NCI-H69 (cell line): ENCODE measurements around the gene PNCK.
"Not testable (repeated sequence)": the region's sequence is repeated elsewhere in the genome, so short reads cannot be mapped to it uniquely, and the experiment has no call there.

Experiments used
- DNase-seq: peaks from one replicate; lab custom pipeline; 2025; lab: John Stamatoyannopoulos, UW

PNCK gene

GRCh38 chrX:153685751-153686696 lies 12.4 kb upstream of the PNCK start:
- DNase-seq = no peak

GRCh38 chrX:153685156-153685536 lies 11.5 kb upstream of the PNCK start:
- no peak for DNase-seq

- DNase-seq = no peak
Measured at GRCh38 chrX:153684467-153685155, 11.0 kb upstream of the PNCK start.

- not testable (repeated sequence) for DNase-seq
Measured at GRCh38 chrX:153683486-153683885, 9.9 kb upstream of the PNCK start.

- no peak for DNase-seq
Measured at GRCh38 chrX:153681175-153681574, 7.6 kb upstream of the PNCK start.

- DNase-seq = no peak
Measured at GRCh38 chrX:153674219-153674851, 722 bp upstream of the PNCK start.

- DNase-seq = no peak
Measured at GRCh38 chrX:153672531-153673427, 834 bp downstream of the PNCK start.

GRCh38 chrX:153671589-153672530 lies 1.8 kb downstream of the PNCK start:
- no peak for DNase-seq

- DNase-seq = no peak
Measured at GRCh38 chrX:153670748-153671588, 2.6 kb downstream of the PNCK start.

- DNase-seq = no peak
Measured at GRCh38 chrX:153669901-153670731, 3.5 kb downstream of the PNCK start.

GRCh38 chrX:153669174-153669890 lies 4.3 kb downstream of the PNCK start:
- peak; percentile 32 for DNase-seq

GRCh38 chrX:153668423-153669173 lies 5.0 kb downstream of the PNCK start:
- DNase-seq = no peak

GRCh38 chrX:153667956-153668396 lies 5.6 kb downstream of the PNCK start:
- DNase-seq = peak; percentile 80

GRCh38 chrX:153667281-153667955 lies 6.2 kb downstream of the PNCK start:
- no peak for DNase-seq

GRCh38 chrX:153665726-153666306 lies 7.8 kb downstream of the PNCK start:
- no peak for DNase-seq

- peak; percentile 68 for DNase-seq
Measured at GRCh38 chrX:153662266-153662665, 11.3 kb downstream of the PNCK start.
